Fibroblast of lung (primary cell): ENCODE results near the gene ROBO2. TPM values are rescaled to one million over a fixed set of nuclear protein-coding genes. Genes with fewer than 3 reads are reported as not detected.

ENCODE experiments used
- DNase-seq, 2 donors: peaks; one replicate each; pipeline versions ENCODE4 v3.0.0 to v3.0.0-alpha.2; 2010; ENCODE audit warnings: low read depth in 2 of 2
- H2AFZ ChIP-seq: 2 replicates; pipeline ENCODE4 v1.5.1; 2012; ENCODE audit warnings: low read length, control low read depth, inconsistent platforms
- H3K27ac ChIP-seq: 2 replicates; pipeline ENCODE4 v1.5.1; 2011; ENCODE audit warnings: low read length, control low read depth; ENCODE audit not compliant: insufficient read depth
- H3K27me3 ChIP-seq: 2 replicates; pipeline ENCODE4 v1.5.1; 2011; ENCODE audit warnings: mild to moderate bottlenecking, low read length; ENCODE audit not compliant: control insufficient read depth, insufficient read depth
- H3K36me3 ChIP-seq: 2 replicates; pipeline ENCODE4 v1.5.1; 2011; ENCODE audit warnings: low read length; ENCODE audit not compliant: control insufficient read depth, insufficient read depth
- H3K4me1 ChIP-seq: 2 replicates; pipeline ENCODE4 v1.5.1; 2011; ENCODE audit warnings: low read length; ENCODE audit not compliant: control insufficient read depth, insufficient read depth; ENCODE audit errors: extremely low read depth
- H3K4me2 ChIP-seq: 2 replicates; pipeline ENCODE4 v1.5.1; 2011; ENCODE audit warnings: low read length, control low read depth; ENCODE audit not compliant: insufficient read depth; ENCODE audit errors: extremely low read depth
- H3K4me3 ChIP-seq, 4 experiments: fragments of 200-600 bp in 1 of 4; sonication (generic) in 1 of 4; replicated peaks in 1 of 4; 2 replicates each; pipeline ENCODE4 v1.5.1; 2011 to 2016; ENCODE audit warnings: low read length in 4 of 4, low read depth in 3 of 4, mild to moderate bottlenecking in 3 of 4, control low read depth in 2 of 4, inconsistent platforms in 1 of 4, mixed read lengths in 1 of 4; ENCODE audit not compliant: insufficient read depth in 1 of 4; ENCODE audit errors: control extremely low read depth in 1 of 4
- H3K79me2 ChIP-seq: 2 replicates; pipeline ENCODE4 v1.5.1; 2012; ENCODE audit warnings: mild to moderate bottlenecking, low read length, inconsistent platforms; ENCODE audit not compliant: control insufficient read depth, insufficient read depth
- H3K9ac ChIP-seq: 2 replicates; pipeline ENCODE4 v1.5.1; 2011; ENCODE audit warnings: mild to moderate bottlenecking, low read length, control low read depth; ENCODE audit not compliant: insufficient read depth
- H3K9me3 ChIP-seq: 2 replicates; pipeline ENCODE4 v1.5.1; 2012; ENCODE audit warnings: low read depth, low read length; ENCODE audit not compliant: control insufficient read depth, insufficient read depth
- H4K20me1 ChIP-seq: 2 replicates; pipeline ENCODE4 v1.5.1; 2011; ENCODE audit warnings: low read length; ENCODE audit not compliant: control insufficient read depth, insufficient read depth; ENCODE audit errors: extremely low read depth
- EZH2 ChIP-seq: IDR thresholded peaks from 2 replicates; pipeline ENCODE4 v1.5.1; 2012; ENCODE audit warnings: low read length, control low read depth, mild to moderate bottlenecking; ENCODE audit errors: missing control alignments
- polyA plus RNA-seq, 2 donors: library from polyadenylated mRNA; depleted of rRNA in 1 of 2; stranded (reverse) in 1 of 2; unstranded in 1 of 2; fragments of >200 nt; gene quantifications; 2 replicates each; pipeline ENCODE4 v1.2.1, GENCODE V29; 2011 to 2012; ENCODE audit warnings: missing spikeins in 1 of 2
- total RNA-seq: library from RNA; depleted of rRNA; stranded (reverse); fragments of >200 nt; gene quantifications from 2 replicates; pipeline ENCODE4 v1.2.1, GENCODE V29; 2014
- TF ChIP-seq, protein P1 (sequence below), 2 donors: IDR thresholded peaks in 1 of 2; conservative IDR thresholded peaks in 1 of 2; 1 replicate in 1 of 2; 2 replicates in 1 of 2; pipeline ENCODE4 v1.5.1; 2011 to 2012; ENCODE audit warnings: low read length in 2 of 2, control low read depth in 1 of 2, inconsistent platforms in 1 of 2, low read depth in 1 of 2, mild to moderate bottlenecking in 1 of 2

The ROBO2 gene
- total and polyA plus RNA-seq, 2 donors (not counting 1 experiment from before 2014, with no cell fraction given), result 0.83 to 1.5 TPM

DNA sequence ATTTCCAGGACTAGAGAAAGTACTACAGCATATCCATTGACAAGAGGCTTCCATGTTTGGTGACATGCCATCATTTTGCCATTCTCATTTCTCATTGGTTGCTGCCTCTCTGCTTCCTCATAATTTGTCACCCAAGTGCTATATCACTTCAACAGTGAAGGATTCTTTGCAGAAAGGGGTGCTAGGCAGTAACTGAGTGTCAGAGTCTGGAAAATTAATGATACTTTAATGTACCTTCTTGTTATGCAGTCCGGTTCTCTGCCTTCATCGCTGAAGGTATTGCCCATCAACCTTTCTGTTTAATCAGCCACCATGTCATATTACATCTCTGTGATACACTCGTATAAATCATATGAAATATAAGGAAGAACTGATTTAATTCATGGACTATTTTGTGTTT is 550.3 kb downstream of the ROBO2 start:
- Histone ChIP-seq H3K27me3 (no peaks in the 10 kb centered on the region), H3K9ac (no peak overlapping the region), H3K27ac (no peak overlapping the region), H3K9me3 (no peaks in the 10 kb centered on the region), H3K4me2 (no peak overlapping the region), H3K79me2 (no peaks in the 10 kb centered on the region), H4K20me1 (no peaks in the 10 kb centered on the region), H3K4me1 (no peaks in the 10 kb centered on the region), H3K36me3 (no peaks in the 10 kb centered on the region), H2AFZ (no peak overlapping the region), H3K4me3 (no peak overlapping the region)
- TF ChIP-seq, protein P1, sequence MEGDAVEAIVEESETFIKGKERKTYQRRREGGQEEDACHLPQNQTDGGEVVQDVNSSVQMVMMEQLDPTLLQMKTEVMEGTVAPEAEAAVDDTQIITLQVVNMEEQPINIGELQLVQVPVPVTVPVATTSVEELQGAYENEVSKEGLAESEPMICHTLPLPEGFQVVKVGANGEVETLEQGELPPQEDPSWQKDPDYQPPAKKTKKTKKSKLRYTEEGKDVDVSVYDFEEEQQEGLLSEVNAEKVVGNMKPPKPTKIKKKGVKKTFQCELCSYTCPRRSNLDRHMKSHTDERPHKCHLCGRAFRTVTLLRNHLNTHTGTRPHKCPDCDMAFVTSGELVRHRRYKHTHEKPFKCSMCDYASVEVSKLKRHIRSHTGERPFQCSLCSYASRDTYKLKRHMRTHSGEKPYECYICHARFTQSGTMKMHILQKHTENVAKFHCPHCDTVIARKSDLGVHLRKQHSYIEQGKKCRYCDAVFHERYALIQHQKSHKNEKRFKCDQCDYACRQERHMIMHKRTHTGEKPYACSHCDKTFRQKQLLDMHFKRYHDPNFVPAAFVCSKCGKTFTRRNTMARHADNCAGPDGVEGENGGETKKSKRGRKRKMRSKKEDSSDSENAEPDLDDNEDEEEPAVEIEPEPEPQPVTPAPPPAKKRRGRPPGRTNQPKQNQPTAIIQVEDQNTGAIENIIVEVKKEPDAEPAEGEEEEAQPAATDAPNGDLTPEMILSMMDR (conservative IDR thresholded peaks at IDR 0.05 in 1 of 2, IDR thresholded peaks at IDR 0.05 in 1 of 2; ENCODE audit: low read depth in 1 of 2, low read length in 2 of 2), result no peak
- TF ChIP-seq EZH2, result no peak
- no peak for DNase-seq

DNA sequence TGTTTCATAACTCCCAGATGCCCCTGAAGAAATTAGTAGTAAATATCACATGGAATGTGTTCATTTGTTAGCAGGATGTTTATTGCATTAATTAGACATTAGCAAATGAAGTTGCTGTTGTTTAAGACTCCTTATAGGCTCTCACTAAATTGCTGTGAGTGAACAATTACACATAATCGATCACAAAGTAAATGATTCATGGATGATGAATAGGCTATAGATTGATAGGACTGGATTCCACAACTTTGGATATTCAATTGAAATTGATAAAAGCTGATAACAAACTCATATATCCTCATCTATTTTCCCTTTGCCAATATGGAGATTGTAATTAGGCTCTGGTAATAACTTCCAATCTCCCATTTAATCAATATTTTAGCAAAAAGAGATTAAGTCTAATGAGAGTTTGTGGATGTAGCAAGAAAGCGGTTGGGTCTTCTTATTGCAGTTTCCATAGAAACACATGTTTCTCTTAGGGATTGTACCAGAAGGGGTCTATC is 555.5 kb downstream of the ROBO2 start:
- no peaks in the 10 kb centered on the region for H3K27me3 ChIP-seq
- H4K20me1 ChIP-seq, result no peaks in the 10 kb centered on the region
- no peak overlapping the region for H3K4me3 ChIP-seq
- no peaks in the 10 kb centered on the region for H3K4me1 ChIP-seq
- no peak overlapping the region for H3K9ac ChIP-seq
- H3K9me3 ChIP-seq, result no peaks in the 10 kb centered on the region
- TF ChIP-seq, protein P1 (conservative IDR thresholded peaks at IDR 0.05 in 1 of 2, IDR thresholded peaks at IDR 0.05 in 1 of 2; ENCODE audit: low read depth in 1 of 2, low read length in 2 of 2), result no peak
- no peak for TF ChIP-seq EZH2
- DNase-seq, result no peak
- H3K79me2 ChIP-seq, result no peaks in the 10 kb centered on the region
- no peaks in the 10 kb centered on the region for H3K36me3 ChIP-seq
- no peak overlapping the region for H3K27ac ChIP-seq
- no peak overlapping the region for H3K4me2 ChIP-seq
- H2AFZ ChIP-seq, result no peak overlapping the region

DNA sequence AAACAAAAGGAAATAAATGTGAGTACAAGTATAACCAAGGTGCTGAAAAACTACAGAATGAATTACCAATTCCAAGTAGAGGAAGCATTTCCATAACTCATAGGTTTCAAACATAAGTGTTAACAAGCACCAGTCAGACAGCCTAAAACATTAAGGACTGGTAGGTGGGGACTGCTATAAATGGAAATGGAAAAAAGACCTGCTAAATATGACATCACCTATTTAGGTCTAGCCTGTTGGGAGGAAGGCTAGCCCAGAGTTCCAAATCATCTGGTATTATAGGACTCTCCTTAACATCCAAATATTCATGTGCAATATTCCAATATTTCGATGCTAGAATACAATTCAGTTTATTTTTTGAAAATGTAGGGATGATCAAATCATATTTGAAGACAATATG is 560.0 kb downstream of the ROBO2 start:
- H4K20me1 ChIP-seq, result no peaks in the 10 kb centered on the region
- no peak for DNase-seq
- H3K9me3 ChIP-seq, result no peaks in the 10 kb centered on the region
- no peak overlapping the region for H2AFZ ChIP-seq
- no peak overlapping the region for H3K9ac ChIP-seq
- no peak for TF ChIP-seq EZH2
- TF ChIP-seq, protein P1 (conservative IDR thresholded peaks at IDR 0.05 in 1 of 2, IDR thresholded peaks at IDR 0.05 in 1 of 2; ENCODE audit: low read depth in 1 of 2, low read length in 2 of 2), result no peak
- H3K79me2 ChIP-seq, result no peaks in the 10 kb centered on the region
- H3K27ac ChIP-seq, result no peak overlapping the region
- H3K4me3 ChIP-seq, result no peak overlapping the region
- no peaks in the 10 kb centered on the region for H3K36me3 ChIP-seq
- H3K4me2 ChIP-seq, result no peak overlapping the region
- H3K27me3 ChIP-seq, result no peaks in the 10 kb centered on the region
- no peaks in the 10 kb centered on the region for H3K4me1 ChIP-seq
